ENCODE results near the gene NTM. TPM values are rescaled to one million over a fixed set of nuclear protein-coding genes. Genes with fewer than 3 reads are reported as not detected.
A peak's percentile ranks its signal among the peaks of the same experiment; 100 is the strongest.

Gene NTM
- total RNA-seq, 1 experiment from 2014 or later, result 9.9 TPM

DNA sequence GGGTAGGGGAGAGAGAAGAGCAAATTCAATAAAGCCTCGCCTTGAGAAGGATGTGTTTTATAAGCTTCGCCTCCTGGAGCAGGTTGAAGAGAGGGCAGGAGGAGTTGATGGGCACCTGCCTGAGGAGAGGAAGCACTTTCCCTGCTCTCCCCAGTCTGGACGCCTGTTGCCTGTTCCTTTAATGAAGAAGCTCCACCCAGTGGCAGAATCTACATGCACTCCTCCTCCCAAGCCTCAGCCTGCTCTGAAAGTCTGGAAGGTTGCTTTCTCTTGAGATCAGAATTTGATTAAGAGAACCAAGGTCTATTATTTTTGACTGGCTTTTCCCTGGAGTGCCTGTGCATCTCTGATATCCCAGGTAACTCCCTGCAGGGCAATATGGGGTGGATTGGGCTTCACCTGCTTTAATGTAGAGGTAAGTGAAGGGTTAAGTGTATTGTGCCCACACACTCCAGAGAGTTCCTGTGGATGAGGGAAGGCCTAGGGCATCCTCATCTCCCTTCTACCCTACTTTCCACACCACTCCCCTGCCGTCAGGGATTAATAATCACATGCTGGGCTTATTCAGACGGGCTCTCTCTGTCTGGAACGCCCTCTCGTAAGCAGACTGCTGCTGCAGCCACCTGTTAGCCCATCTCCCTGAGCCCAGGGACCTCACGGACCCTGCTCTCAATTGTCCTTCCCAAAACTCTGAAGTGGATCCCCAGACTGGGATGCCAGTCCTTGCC, 22.3 kb downstream of the NTM start:
- no peak overlapping the region; a peak in 2 of 7 replicates for H3K27ac Mint-ChIP-seq
- H2AK5ac ChIP-seq (ENCODE audit: insufficient read length, low read length), result no peak overlapping the region
- DNase-seq, result peak; percentile 59

More for the DNA sequence above, 22.3 kb downstream of the NTM start:
- Histone ChIP-seq H2BK12ac (ENCODE audit: insufficient read length, low read depth, low read length) (no peak overlapping the region), H3K27me3 (ENCODE audit: insufficient read depth, low read length) (no peaks in the 10 kb centered on the region), H3K23me2 (ENCODE audit: insufficient read length, low read depth, low read length, poor library complexity, severe bottlenecking) (no peaks in the 10 kb centered on the region), H4K91ac (ENCODE audit: insufficient read length, low read depth, low read length) (no peak overlapping the region), H3K14ac (ENCODE audit: insufficient read depth, low read length) (no peak overlapping the region), H3K4me2 (ENCODE audit: insufficient read depth, insufficient read length, low read length) (no peak overlapping the region), H3K18ac (ENCODE audit: insufficient read length, low read depth, low read length) (no peak overlapping the region), H2BK15ac (ENCODE audit: low read depth, low read length) (no peak overlapping the region), H3K79me2 (ENCODE audit: insufficient read depth, low read length) (no peaks in the 10 kb centered on the region), H3K4ac (ENCODE audit: low read depth, low read length) (no peak overlapping the region), H3K4me1 (ENCODE audit: insufficient read depth, low read length) (peaks cover 6% of the 10 kb centered on the region; the same call in 1 of the 2 replicates), H2BK5ac (ENCODE audit: insufficient read length, low read length) (no peak overlapping the region), H2BK120ac (ENCODE audit: low read depth, low read length, poor library complexity, severe bottlenecking) (no peak overlapping the region), H3K9ac (ENCODE audit: extremely low read depth, insufficient read length, low read length) (no peak overlapping the region), H2AFZ (ENCODE audit: low read length) (no peak overlapping the region), H3K79me1 (ENCODE audit: insufficient read depth, low read depth, low read length, poor library complexity, severe bottlenecking) (no peaks in the 10 kb centered on the region), H2BK20ac (ENCODE audit: low read depth, low read length, poor library complexity, severe bottlenecking) (no peak overlapping the region), H3K27ac (ENCODE audit: insufficient read length, low read depth, low read length) (no peak overlapping the region), H3T11ph (ENCODE audit: low read length) (no peak overlapping the region), H3K23ac (ENCODE audit: insufficient read length, low read depth, low read length) (no peak overlapping the region), H3K9me3 (ENCODE audit: control insufficient read depth, low read depth, low read length) (no peaks in the 10 kb centered on the region), H4K5ac (ENCODE audit: insufficient read length, low read depth, low read length) (no peak overlapping the region), H3K56ac (ENCODE audit: insufficient read length, low read depth, low read length) (no peak overlapping the region), H4K8ac (replicated peaks; ENCODE audit: insufficient read length, low read depth, low read length) (no peak overlapping the region), H4K20me1 (ENCODE audit: control insufficient read depth, insufficient read depth, insufficient read length) (no peaks in the 10 kb centered on the region)
- peaks cover 0 to 11% (median 10%) of the 10 kb centered on the region in 3 experiments; a peak in 5 of 7 replicates for H3K36me3 Mint-ChIP-seq (ENCODE audit: insufficient read depth in 1 of 3, low read depth in 3 of 3)
- H3K4me3 Mint-ChIP-seq, result no peak overlapping the region
- H3K4me1 Mint-ChIP-seq, result peaks cover 11 to 27% of the 10 kb centered on the region in 2 experiments
- H3K9me3 Mint-ChIP-seq, result no peaks in the 10 kb centered on the region; a peak in 2 of 5 replicates
- H3K27me3 Mint-ChIP-seq (ENCODE audit: low read depth), result no peaks in the 10 kb centered on the region; the same call in 1 of the 2 replicates
- TF ChIP-seq, protein P1, sequence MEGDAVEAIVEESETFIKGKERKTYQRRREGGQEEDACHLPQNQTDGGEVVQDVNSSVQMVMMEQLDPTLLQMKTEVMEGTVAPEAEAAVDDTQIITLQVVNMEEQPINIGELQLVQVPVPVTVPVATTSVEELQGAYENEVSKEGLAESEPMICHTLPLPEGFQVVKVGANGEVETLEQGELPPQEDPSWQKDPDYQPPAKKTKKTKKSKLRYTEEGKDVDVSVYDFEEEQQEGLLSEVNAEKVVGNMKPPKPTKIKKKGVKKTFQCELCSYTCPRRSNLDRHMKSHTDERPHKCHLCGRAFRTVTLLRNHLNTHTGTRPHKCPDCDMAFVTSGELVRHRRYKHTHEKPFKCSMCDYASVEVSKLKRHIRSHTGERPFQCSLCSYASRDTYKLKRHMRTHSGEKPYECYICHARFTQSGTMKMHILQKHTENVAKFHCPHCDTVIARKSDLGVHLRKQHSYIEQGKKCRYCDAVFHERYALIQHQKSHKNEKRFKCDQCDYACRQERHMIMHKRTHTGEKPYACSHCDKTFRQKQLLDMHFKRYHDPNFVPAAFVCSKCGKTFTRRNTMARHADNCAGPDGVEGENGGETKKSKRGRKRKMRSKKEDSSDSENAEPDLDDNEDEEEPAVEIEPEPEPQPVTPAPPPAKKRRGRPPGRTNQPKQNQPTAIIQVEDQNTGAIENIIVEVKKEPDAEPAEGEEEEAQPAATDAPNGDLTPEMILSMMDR (conservative IDR thresholded peaks at IDR 0.05), result peak; percentile 60
- WGBS (ENCODE audit: extremely low coverage, insufficient read length, low lambda C conversion rate), result no CpG with 5 or more reads among the region's 8 CpGs
